DOHH2 (cell line): ENCODE results near the gene MYOZ2.

ENCODE experiments used
- CTCF ChIP-seq: fragments of 200-600 bp; sonication (generic); IDR thresholded peaks from one replicate; pipeline ENCODE4 v1.5.1; 2014; ENCODE audit warnings: antibody characterized with exemption, mild to moderate bottlenecking, low read depth, low read length; ENCODE audit not compliant: poor library complexity, severe bottlenecking
- EZH2phosphoT487 ChIP-seq: fragments of 200-600 bp; sonication (generic); IDR thresholded peaks from 2 replicates; pipeline ENCODE4 v1.6.1; 2017; ENCODE audit warnings: borderline replicate concordance, mild to moderate bottlenecking, antibody characterized with exemption, low read length, moderate library complexity, mixed read lengths

GRCh38 chr4:119179011-119179410, 43.4 kb downstream of the MYOZ2 start:
- no peak for TF ChIP-seq CTCF
- TF ChIP-seq EZH2phosphoT487: no peak
